GM18507 (cell line): Measurements from ENCODE around the gene TNNI3K.

Source experiments
- DNase-seq: peaks from one replicate; pipeline ENCODE4 v3.0.0; 2011; ENCODE audit warnings: low read depth; ENCODE audit not compliant: insufficient read length; ENCODE audit errors: extremely low spot score
- FAIRE-seq: peaks from 2 replicates; lab custom pipeline; 2011; peaks lifted over from hg19 to GRCh38; lab: Jason Lieb, UNC

Gene TNNI3K

DNA sequence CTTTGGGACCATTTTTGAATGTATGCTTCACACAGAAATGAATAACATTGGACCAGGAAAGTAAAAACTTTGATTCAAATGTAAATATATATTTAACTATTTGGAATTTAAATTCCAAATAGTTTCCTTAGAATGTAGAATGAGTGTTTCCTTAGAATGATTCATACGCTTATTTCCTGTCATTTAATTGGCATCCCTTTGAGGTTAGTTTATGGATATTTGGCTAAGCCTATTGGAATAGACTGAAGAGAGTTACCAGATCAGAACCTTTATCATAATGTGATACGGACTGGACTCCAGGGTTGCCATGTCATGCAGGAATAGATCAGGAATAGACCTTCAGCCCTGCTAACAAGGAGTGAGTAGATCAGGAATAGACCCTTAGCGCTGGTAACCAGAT, 133.1 kb downstream of the TNNI3K start:
- no peak for DNase-seq
- no peak for FAIRE-seq

DNA sequence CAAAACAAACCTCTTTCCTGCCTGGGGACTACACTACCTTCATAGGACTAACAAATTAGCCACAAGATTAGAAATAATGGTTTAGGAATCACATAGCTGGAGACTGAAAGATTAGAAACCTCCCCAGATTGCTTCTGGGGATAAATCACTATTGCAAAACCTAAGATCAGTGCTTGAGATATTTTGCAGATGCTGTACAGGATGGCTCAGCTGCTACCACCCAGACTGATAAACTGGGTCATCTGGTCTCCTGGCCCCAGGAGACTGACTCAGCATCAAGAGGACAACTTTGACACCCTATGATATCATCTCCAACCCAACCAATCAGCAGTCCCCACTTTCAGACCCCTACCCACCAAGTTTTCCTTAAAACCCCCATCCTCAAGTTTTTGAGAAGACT, 140.2 kb downstream of the TNNI3K start:
- no peak for DNase-seq
- no peak for FAIRE-seq

DNA sequence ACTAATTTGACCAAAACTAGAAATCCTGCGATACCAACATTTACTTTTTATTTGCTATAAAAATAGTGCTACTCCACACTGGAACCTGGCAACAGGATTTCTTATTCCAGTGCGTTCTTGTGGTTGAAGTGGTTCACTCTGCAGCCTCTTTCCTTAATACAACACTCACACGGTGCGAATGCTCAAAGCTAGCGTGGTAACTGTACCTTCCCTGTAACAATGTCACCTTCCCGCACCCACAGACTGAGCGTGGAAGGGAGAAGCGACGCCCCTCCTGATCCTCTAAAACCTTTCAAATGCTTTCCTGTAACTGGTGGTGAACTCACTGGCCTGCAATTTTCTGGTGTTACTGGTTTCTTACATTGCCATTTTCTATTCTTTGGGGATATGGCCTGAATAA, 145.1 kb downstream of the TNNI3K start:
- no peak for DNase-seq
- FAIRE-seq, result no peak

DNA sequence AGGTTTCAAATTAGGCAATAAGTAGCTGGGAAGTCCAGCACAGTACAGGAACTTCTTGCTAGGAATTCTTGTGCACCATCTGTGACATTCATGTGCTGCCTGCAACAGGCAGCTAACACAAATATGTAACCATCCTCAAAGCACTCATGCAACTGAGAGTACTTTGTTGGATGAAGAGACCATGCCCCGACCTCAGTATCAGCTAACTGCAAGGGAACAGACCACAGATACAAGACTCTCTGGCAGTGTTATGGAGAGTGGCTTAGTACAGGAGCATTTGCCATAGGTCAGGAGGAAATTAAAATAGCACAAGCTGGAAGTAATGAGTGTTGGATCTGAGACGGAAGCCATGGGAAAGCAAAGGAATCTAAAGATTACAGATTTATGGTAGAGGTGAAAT, 153.7 kb downstream of the TNNI3K start:
- FAIRE-seq (no peak), DNase-seq (no peak)

DNA sequence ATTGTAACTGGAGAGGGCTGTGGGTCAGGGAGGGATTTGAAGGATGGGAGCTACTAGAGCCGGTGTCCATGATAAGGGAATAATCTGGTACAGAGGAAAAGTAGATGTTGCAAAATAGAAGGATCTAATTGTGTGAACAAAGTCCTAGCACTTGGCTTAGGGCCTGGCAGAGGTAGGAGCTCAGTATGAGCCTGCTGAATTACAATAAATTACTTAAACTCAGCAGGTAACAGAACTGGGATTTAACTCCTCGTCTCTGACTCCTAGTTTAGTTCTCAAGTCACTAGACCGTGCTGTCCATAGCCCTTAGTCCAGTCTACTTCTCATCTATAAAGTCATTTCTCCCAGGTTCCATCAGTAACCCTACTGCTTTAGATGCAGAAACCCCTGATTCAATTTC, 157.0 kb downstream of the TNNI3K start:
- no peak for DNase-seq
- no peak for FAIRE-seq

DNA sequence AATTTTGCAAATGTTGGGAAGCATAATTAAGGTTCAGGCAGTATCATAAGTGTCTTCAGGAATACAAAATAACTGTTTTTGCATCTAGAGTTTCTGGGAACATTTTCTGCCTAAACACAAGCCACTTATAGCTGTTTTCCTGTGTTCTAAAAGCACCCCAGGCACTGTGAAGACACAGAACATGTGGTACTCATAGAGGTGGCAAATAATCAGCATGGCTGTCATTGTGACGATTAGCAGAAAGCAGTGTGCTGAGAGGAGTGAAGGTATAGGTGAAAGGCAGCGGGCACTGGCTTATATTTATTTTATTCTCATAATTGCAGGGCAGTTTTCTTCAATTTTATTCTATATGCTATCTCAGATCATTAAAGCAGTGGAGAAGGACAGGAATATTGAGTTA, 157.7 kb downstream of the TNNI3K start:
- FAIRE-seq (no peak), DNase-seq (no peak)

DNA sequence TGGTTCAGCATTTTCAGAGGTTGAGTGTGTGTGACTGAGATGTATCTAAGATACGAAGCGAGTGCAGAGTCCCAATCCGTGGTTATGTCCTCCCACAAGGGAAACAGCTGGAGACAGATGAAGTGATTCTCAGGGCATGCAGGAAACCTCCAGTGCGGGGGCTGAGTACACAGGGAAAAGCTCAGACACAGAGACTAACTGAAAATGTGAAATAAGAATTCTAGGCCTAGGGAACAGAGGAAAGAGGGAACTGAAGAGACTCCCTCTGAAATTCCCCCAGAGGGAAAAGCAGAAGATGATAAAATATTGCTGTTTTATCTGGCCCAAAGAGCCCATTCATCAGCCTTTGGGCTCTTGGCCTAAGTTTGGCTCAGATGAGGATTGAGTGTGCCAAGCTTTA, 160.4 kb downstream of the TNNI3K start:
- DNase-seq, result no peak
- no peak for FAIRE-seq

DNA sequence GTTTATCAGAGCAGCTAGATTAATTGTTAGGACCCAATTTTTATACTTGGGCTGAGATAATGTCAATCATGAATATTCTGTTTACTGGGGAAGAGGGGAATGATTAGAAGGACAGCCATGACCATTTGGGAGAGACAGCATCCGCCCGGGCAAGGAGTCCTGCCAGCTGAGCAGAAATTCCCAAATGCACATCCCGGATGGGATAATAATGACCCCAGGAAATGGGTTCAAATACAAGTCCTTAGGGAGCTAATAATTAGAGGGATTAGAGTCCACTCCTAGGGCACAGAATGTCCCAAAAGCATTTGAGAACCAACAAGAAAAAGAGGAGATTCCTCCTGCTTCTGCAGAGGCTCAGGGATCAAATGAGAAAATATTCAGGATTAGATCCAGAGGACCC, 161.3 kb downstream of the TNNI3K start:
- FAIRE-seq (no peak), DNase-seq (no peak)

DNA sequence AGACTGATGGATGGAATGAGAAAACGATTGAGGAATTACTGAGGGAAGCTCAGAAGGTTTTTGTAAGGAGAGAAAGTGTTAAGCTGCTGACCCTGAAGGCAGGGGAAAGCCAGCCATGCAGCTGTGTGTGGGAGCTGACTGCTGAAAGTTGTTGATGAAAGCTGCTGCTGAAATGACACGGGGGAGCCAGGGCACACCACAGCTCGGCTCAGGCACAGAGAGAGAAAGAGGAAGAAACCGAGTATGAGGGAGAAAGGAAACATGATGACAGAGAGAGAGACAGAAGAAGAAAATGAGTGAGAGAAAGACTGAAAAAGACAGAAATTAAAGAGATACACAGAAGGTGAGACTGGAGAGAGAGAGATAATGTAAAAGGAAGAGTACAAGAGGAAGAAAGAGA, 161.7 kb downstream of the TNNI3K start:
- FAIRE-seq (no peak), DNase-seq (no peak)

DNA sequence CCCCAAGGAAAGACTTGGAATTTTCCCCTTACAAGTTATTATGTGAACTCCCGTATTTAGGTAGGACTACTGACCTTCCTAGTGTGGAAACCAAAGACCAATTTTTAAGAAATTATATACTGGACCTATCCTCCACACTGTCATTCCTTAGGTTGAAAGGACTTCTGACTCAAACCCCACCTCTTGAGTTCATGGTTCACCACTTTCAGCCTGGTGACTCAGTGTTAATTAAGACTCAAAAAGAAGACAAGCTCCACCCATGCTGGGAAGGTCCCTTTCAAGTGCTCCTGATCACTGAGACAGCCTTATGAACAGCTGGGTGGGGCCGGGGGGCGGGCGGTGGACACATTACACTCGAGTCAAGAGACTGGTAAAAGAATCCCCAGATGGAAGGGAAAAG, 164.1 kb downstream of the TNNI3K start:
- no peak for DNase-seq
- FAIRE-seq, result no peak

DNA sequence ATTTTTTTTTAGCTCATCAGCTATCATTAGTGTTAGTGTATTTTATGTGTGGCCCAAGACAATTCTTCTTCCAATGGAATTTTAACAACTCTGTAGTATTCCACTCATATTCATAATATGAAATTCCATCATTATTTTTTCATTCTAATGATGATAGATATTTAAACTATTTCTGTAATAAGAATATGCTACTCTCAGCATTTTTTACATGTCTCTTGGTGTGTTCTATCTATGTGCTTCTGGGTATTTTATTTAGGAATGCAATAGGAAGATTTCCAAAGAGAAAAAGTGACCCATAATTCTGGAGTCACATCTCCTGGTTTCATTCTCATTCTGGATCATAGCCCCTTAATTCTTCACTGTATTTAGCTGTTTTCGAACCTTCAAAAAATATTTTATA, 167.7 kb downstream of the TNNI3K start:
- FAIRE-seq, result no peak
- no peak for DNase-seq

DNA sequence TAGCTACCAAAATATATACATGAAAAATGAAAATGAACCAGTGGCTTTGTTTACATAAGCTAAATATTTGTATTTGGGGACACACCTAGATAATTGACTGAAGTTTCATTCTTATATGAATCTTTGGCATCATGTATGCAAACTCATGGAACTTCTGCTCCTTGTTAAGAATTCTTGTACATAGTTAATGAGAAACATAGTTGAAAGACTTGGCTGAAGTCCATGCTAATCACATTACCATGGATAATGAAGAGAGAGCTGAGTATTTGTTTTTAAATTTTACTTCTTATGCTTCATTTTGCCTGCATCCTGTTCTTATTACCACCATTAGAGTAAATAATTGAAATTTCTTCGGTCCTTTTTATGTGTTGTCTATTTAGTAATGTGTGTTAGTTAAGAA, 168.4 kb downstream of the TNNI3K start:
- FAIRE-seq (no peak), DNase-seq (no peak)

DNA sequence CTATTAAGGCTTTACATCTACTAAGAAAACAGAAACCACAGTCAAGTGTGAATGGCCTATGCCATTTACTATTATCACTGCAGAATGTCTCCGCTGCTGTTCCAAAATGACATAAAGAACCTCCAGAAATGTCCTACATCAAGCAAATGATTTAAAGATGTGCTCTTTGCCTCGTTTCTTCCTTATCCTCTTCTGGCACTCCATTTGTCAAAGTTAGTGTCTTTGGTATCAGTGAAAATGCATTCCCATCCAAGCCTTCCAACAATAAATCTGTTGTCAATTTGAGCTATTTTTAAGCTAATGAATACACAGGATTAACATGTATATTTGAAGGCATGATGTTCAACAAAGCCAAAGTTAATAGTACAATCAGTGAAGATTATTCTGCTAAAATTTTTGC, 171.6 kb downstream of the TNNI3K start:
- FAIRE-seq (no peak), DNase-seq (no peak)

DNA sequence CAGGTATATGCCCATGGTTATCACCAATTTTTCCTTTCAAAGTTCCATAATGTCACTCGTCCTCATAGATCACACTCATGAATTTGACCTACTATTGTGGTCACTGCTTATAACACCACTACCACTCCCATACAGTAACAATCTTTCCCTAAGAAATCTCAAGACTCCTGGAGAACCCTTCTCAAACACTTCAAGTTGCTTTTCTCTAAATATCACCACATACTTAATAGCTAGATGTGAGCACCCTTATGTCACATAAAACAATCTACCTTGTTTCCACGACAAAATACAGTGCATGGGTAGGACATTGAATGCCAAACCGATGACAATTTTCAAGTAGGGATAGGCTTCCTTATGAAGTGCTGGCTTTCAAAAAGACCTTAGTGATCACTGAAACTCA, 172.7 kb downstream of the TNNI3K start:
- DNase-seq, result no peak
- no peak for FAIRE-seq

DNA sequence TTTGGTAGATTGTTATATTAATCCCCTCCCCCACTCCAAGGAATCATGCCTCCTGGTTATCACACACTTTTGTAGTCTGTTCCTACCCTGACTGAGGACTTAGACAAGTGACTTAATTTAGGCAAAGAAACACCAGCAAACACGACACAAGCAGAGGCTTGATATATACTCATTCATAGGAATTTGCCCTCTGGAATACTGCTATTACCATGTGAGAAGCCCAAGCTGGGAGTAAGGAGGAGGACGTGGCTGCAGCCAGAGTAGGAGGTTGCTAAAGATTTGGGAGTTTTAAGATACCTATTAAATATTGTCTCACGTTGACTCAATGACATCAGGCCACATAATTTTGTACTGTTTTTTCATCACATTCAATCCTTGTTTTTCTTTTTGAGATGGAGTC, 177.1 kb downstream of the TNNI3K start:
- FAIRE-seq (no peak), DNase-seq (no peak)

DNA sequence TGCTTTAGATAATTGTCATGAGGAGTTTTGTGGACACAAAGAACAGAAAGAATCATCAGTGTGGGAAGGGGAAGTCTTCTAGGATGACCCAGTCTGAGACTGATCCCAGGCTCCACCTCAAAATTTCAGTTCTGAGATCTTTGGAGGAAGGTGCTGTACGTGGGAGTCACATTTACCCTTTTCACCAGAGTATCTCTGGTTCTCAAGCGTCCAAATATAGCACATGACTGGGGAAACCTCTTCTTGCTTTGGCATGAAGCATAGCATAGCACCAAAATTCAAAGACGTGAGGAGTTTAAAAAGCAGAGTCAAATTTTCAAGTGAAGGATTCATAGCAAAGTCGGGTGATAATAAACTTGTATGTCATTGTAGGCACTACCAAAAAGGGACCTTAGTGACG, 180.7 kb downstream of the TNNI3K start:
- no peak for DNase-seq
- FAIRE-seq, result no peak

DNA sequence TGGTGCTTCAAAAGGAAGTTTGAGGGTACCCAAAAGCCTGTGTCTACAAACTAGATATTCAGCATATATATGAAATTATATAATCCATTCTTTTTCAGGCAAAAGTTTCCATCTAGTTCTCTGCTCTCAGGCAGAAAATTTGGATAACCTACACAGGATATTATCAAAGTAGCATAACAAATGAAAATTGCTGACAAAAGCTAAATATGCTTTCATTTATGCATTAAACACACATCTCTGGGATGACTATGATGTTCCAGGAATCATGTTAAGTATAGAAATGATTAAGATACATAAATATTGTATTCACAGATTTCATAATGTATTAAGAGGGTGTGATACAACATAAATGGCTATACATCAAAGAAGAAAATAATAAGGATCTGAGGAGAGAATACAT, 184.4 kb downstream of the TNNI3K start:
- DNase-seq, result no peak
- FAIRE-seq, result no peak

DNA sequence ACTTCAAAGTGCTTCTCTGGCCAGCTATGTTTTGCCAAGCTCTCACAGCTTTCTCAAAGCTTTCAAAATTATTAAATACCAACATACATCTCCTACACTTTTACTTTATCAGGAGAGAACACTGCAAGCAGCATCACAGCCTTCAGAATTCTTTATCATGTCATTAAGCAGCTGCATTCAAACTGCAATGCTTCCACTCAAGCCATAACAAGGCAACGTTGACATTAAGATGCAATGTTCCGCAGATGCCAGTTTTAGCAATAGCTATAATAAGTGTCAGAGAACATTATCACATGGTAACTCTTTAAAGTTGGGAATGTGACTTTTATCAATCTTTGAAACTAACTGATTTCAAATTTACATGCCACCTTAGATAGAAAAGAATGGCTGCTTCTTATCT, 185.3 kb downstream of the TNNI3K start:
- DNase-seq, result no peak
- FAIRE-seq, result no peak

DNA sequence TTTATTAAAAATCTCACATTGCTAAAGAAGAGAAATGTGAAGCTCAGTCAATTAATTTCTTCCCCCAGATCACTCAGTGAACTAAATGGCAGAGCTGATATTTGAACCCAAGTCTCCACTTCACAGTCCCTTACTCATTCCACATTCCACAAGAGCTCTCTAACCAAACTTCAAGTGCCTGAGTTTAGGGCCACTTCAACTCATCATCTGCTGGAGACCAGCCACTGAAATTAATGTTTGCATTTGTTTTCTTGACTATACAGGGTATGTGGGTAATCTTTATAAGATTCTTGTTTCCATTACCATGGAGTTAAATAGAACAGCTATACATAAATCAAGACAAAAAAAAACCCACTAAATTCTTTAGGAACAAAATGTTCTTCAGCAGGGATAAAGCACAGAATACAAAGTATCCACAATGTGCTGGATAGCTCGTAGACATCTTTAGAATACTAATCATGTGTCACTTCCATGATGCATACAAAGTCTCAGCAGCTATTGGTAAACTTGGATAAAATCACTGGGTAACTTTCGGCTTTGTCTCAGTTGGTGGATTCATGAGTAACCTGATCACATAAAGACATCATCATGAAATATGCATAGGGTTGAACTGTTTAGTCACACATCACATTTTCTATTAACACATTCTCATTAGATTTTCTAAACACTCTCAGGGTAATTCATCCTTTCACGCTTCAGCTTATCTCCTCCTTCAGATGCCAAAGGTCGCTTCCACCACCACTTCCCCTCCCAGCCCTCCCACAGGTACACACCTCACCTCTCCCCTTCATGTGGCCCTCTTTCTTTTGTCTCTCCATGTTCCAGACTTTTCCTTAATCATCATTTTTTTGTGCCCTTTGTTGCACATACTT, 187.5 kb downstream of the TNNI3K start:
- FAIRE-seq (no peak), DNase-seq (no peak)

DNA sequence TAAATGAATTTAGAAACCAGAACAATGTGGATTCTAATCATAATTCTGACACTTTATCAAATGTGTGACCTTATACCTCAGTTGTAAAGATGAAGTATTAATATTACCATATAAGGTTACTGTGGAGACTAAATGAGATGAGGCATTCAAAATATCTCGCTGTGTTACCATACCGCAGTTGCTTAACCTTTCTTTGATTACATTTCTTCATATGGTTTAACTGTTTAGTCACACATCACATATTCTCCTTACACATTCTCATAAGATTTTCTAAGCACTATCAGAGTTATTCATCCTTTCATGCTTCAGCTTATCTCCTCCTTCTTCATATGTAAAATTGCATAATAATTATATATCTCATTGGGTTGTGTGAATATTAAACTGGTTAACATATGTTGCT, 188.3 kb downstream of the TNNI3K start:
- DNase-seq (no peak), FAIRE-seq (no peak)

DNA sequence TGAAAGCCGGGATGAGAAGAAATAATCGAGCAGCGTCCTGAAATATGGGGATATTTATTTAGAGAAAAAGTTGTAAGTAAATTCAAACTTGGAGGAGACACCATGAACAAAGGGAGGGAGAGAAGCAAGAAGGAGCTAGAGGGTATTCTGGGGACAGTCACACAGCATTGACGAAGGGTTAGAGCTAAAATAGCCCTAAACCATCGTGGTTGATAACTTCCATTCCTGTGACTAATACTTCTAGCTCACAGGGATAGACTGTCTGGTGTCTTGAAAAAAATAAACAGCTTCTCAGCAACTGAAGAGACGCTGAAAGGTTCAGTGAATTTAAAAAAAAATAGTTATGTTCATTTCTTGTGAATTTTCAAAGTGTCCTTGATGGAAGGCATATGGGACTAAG, 190.5 kb downstream of the TNNI3K start:
- no peak for DNase-seq
- FAIRE-seq, result no peak
